ENCODE data around the gene IL1RL2.

The IL1RL2 gene

DNA sequence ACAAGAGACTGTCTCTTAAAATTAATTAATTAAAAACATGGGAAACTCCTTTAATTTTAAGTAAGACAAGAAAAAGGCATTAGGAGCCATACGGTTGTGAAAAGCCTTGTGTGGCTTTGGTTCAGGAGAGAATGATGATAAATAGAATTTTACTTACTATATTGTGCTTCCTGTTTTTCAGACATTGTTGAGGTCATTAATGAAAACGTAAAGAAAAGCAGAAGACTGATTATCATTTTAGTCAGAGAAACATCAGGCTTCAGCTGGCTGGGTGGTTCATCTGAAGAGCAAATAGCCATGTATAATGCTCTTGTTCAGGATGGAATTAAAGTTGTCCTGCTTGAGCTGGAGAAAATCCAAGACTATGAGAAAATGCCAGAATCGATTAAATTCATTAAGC is 10.7 kb upstream of the IL1RL2 start:
- H3K4me3 ChIP-seq (ENCODE audit: low read depth, low read length), result no peak overlapping the region
- TF ChIP-seq, protein P1, sequence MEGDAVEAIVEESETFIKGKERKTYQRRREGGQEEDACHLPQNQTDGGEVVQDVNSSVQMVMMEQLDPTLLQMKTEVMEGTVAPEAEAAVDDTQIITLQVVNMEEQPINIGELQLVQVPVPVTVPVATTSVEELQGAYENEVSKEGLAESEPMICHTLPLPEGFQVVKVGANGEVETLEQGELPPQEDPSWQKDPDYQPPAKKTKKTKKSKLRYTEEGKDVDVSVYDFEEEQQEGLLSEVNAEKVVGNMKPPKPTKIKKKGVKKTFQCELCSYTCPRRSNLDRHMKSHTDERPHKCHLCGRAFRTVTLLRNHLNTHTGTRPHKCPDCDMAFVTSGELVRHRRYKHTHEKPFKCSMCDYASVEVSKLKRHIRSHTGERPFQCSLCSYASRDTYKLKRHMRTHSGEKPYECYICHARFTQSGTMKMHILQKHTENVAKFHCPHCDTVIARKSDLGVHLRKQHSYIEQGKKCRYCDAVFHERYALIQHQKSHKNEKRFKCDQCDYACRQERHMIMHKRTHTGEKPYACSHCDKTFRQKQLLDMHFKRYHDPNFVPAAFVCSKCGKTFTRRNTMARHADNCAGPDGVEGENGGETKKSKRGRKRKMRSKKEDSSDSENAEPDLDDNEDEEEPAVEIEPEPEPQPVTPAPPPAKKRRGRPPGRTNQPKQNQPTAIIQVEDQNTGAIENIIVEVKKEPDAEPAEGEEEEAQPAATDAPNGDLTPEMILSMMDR (IDR thresholded peaks at IDR 0.05; ENCODE audit: insufficient read depth, low read depth, low read length, missing control alignments), result no peak
- DNase-seq (ENCODE audit: low read depth), result no peak

DNA sequence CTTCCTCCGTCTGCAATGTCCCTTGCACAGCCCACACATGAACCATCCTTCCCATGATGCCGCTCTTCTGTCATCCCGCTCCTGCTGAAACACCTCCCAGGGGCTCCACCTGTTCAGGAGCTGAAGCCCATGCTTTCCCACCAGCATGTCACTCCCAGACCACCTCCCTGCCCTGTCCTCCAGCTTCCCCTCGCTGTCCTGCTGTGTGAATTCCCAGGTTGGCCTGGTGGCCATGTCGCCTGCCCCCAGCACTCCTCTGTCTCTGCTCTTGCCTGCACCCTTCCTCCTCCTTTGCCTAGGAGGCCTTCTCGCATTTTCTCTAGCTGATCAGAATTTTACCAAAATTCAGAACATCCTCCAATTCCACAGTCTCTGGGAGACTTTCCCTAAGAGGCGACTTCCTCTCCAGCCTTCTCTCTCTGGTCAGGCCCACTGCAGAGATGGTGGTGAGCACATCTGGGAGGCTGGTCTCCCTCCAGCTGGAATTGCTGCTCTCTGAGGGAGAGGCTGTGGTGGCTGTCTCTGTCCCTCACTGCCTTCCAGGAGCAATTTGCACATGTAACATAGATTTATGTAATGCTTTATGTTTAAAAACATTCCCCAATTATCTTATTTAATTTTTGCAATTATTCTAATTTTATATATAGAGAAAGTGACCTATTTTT is 8.9 kb upstream of the IL1RL2 start:
- TF ChIP-seq, protein P1 (IDR thresholded peaks at IDR 0.05; ENCODE audit: insufficient read depth, low read depth, low read length, missing control alignments), result no peak

DNA sequence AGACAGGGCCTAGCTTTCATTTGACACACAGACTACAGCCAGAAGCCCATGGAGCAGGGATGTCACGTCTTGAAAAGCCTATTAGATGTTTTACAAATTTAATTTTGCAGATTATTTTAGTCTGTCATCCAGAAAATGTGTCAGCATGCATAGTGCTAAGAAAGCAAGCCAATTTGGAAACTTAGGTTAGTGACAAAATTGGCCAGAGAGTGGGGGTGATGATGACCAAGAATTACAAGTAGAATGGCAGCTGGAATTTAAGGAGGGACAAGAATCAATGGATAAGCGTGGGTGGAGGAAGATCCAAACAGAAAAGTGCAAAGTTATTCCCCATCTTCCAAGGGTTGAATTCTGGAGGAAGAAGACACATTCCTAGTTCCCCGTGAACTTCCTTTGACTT is 7.8 kb upstream of the IL1RL2 start:
- TF ChIP-seq, protein P1 (IDR thresholded peaks at IDR 0.05; ENCODE audit: insufficient read depth, low read depth, low read length, missing control alignments), result no peak
- DNase-seq (ENCODE audit: low read depth), result no peak
- H3K4me3 ChIP-seq (ENCODE audit: low read depth, low read length), result no peak overlapping the region

More for the DNA sequence above, 8.9 kb upstream of the IL1RL2 start:
- no peak overlapping the region for H3K4me3 ChIP-seq (ENCODE audit: low read depth, low read length)
- DNase-seq (ENCODE audit: low read depth), result no peak

DNA sequence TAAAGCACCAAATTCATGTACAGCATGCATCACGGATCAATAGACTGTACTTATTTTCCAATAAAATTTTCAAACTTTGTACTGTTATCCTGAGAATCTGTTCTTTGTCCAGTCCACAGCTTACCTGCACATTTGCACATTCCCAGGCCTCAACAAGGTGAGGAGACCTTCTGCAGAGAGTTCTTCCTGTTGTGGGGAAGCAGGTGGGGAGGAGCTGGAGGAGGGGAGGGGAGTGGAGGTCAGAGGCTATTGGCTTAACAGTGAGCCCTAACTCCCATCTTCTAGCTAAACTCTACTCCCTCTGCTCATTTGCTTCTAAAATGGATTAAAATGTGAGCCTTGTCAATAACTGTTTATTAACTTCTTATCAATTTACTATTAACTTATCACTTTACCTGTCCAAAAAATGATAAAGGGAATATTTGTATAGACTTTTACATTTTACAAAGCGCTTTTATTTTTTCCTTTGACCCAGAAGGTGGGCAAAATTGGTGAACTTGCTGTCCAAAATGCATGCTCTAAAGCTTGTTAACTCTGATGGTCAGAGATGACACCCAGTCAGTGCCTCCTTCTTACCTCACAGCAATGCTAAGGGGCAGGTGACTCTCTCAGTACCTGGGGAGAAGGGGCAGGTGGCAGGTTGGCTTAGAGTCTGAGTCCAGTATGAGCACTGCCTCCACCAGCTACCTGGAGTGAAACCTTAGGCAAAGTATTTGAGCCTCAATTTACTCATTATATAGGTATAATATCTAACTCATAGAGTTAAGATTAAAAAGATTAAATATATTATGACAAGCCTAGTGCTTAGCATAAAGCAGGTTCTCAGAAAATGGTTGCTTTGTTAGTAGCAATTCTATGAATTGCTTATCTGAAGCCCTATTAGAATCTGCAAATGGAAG is 6.8 kb upstream of the IL1RL2 start:
- H3K4me3 ChIP-seq (ENCODE audit: low read depth, low read length), result no peak overlapping the region
- DNase-seq (ENCODE audit: low read depth), result no peak
- TF ChIP-seq, protein P1 (IDR thresholded peaks at IDR 0.05; ENCODE audit: insufficient read depth, low read depth, low read length, missing control alignments), result no peak

DNA sequence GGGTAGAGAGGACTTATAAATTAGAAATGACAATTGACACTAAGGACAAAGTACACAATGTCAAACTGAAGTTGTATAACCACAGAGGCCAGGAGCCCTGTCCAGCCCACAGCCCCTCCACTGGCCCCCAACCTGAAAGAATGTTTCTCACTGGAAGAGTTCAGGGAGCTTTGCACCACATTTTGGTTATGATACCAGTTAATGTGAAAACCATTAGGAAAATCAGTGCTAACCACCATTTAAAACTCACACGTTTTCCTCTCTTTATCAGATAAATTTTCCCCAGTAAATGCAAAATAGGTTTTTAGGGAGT is 6.2 kb upstream of the IL1RL2 start:
- H3K4me3 ChIP-seq (ENCODE audit: low read depth, low read length), result no peak overlapping the region
- DNase-seq (ENCODE audit: low read depth), result no peak
- TF ChIP-seq, protein P1 (IDR thresholded peaks at IDR 0.05; ENCODE audit: insufficient read depth, low read depth, low read length, missing control alignments), result no peak

DNA sequence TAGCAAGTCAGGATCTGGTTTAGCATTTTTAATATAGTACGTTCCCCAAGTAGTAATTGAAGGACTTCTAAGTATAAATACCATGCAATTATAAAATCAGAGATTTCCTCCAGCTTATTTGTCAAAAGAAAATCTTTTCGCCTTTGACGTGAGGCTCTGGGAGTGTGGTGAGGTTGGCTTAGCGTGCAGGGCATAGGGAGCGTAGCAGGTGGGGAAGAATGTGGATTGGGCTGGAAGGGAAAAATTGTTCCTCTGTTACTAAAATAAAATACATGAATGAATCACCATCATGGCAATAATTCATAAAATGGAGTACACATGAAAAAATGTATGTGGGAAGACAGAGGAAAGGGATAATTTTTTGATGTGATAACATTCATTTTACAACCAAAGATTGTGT is 5.4 kb upstream of the IL1RL2 start:
- DNase-seq (ENCODE audit: low read depth), result no peak
- no peak overlapping the region for H3K4me3 ChIP-seq (ENCODE audit: low read depth, low read length)
- TF ChIP-seq, protein P1 (IDR thresholded peaks at IDR 0.05; ENCODE audit: insufficient read depth, low read depth, low read length, missing control alignments), result no peak

All from GM12865 (cell line).